Stimulated activated CD4-positive, alpha-beta T cell treated with anti-CD3 and anti-CD28 coated beads, TNF-alpha, amount 100 ng/mL, for 1 hour (primary cell): ENCODE results near the gene NR2E1.

ENCODE experiments used
- DNase-seq, 3 donors: peaks; one replicate each; pipeline ENCODE4 v3.0.0-alpha.2; 2020; ENCODE audit warnings: low read depth in 3 of 3, low spot score in 1 of 3

NR2E1 gene

DNA sequence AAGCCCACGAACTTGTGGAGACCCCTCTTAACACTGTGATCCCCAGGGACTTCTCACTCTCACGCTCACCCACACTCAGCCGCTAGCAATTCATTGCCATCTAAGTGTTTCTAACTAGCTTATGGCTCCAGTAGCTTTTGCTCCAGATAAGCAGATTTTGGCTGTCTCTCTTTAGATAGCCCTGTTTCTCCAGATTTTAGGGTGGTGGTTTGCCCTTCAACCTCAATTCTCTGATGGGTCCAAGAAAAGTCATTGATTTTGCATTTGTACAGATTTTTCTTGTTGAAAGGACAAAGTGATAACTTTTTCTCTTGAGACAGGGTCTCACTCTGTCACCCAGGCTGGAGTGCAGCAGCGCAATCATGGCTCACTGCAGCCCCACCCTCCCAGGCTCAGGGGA, 41.2 kb downstream of the NR2E1 start:
- DNase-seq: no peak

DNA sequence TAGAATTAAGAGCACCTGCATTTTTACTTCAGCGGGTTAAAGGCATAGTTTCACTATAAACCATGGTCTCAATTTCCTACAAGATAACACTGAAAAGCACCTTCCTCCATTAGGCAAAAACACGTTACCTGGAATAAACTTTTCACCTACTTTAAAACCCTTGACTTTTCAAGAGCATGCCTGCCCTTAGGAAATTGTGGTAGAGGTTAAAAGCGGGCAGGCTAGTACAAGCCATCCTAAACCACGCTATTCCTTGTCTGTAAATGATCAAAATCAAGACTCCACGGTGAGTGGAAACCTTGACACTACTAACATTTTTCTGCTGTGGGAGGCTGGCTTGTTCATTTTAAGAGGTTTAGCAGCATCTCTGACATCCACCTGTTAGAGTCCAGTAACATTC, 43.9 kb downstream of the NR2E1 start:
- DNase-seq: no peak

DNA sequence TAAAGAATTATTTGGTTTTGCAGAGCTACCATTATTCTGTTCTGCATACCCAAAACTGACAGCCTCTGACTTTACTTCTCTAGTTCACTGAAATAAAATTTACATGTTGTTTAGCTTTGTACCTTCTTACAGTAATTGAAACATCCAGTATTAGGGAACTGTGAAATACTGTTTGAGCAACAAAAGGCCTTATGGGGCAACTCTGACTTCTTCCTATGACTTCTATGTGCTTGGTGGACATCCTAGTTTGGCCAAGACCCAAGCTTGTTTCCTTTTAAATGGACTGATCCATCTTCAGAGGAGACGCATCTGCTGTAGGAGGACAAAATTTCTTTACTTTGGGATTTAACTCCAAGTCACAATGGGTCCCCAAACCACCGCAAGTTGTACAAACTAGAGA, 44.7 kb downstream of the NR2E1 start:
- no peak for DNase-seq

DNA sequence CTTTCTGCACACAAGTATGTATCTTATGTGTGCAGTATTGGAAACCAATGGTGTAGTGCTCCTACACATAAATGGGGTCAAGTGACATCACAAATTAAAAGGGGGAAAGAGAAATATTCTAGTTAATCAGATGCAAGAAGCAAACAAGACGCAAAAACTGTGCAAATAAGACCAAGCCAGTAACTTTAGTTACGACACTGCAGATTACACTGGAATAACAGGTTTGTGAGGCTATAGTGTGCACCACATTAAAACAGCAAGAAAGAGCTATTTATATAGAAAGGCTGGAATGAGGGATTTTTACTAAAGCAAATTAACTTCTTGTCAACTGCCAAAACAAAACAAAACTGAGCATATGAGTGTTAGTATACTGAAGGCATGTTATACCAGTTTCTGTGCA, 45.8 kb downstream of the NR2E1 start:
- DNase-seq: no peak

DNA sequence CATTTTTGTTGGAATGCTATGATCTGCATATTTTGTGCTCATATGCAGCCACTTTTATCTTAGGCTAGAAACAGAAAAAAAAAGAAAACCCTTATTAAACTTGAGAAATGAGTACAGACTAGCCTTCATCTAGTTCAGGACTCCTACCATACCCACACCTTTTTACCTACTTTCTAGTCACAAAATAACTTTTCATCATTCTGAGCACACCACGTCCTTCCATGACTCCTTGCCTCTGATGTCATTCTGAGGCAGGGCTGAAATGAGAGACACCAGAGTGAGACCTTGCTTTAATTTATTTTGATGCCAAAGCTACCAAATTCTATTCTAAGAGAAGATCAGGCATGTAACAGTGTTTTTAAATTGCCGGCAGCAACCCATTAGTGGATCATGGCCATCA, 56.2 kb downstream of the NR2E1 start:
- DNase-seq: no peak

DNA sequence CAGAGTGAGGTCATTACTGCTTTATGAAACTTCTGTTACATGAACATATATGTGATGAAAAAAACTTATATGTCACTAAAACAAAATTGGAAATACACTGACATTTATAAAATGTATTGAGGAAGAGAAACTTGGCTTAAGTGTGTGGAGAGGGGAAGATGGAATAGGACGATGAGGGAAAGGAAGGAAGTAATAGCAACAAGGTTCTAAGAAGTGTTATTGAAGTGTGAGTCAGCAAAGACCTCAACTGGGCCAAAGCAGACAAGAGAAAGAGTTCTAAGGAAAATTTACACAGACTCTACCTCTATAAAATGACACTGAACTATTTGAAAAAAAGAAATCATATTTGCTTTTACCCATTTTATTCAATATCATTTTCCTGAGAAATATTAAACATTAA, 56.7 kb downstream of the NR2E1 start:
- DNase-seq: no peak

DNA sequence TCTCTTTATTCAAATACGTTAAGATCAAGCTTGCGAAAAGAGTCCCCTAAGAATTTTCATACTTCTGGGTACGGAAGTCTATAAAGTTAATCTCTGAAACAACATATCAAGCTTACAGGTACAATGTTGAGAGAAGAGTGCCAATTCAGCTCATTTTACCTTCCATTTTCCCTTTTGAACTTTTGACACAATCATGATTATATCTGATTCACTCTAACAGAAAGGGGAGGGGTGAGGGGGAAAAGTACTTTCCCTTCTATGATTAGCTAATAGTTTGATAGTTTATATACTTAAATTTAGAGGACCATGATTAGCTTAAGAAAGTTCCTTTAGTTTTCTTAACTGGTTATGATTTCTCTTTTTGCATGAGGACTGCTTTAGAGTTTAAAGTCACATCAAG, 61.5 kb downstream of the NR2E1 start:
- DNase-seq: no peak

DNA sequence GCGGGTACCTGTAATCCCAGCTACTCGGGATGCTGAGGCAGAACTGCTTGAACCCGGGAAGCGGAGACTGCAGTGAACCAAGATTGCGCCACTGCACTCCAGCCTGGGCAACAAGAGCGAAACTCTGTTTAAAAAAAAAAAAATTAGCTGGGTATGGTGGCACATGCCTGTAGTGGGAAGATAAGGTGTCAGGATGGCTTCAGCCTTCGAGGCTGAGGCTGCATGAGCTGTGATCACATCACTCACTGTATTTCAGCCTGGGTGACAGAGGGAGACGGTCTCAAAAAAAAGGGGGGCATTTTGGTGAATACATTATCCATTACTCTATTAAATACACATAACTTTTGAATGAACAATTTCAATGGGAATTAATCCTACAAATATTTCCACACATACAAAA, 62.6 kb downstream of the NR2E1 start:
- no peak for DNase-seq

DNA sequence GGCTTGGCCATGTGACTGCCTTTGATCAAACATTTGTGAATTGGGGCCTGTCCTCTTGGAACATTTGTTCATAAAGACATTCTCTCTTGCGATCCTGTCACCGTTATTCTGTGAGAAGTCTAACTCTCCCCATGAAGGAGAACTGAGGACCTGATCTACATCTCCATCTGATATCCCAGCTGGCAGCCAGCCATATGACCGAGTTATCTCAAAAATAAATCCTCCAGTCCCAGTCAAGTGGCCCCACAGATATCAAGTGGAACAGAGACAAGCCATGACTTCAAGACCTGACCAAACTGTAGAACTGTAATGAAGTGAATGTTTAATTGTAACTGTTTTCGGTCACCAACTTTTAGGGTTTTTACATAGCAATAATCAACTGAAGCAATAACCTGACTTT, 69.3 kb downstream of the NR2E1 start:
- DNase-seq: no peak

DNA sequence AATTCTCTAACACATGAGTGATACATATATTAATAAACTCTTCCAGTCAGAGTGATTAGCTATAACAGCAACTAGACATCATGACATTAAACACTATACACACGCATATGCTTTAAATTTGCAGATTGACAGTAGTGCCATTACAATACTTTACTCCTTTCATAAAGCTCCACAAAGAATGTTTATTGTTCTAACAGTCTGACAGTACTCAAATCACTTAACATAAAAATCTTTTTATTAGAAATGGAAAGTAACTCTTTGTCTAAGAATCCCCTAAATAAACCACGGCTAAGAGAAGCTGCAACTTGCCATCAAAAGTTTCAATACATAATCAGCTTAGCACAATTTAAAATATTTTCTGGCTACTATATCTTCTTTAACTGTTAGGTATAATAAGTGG, 71.0 kb downstream of the NR2E1 start:
- no peak for DNase-seq

DNA sequence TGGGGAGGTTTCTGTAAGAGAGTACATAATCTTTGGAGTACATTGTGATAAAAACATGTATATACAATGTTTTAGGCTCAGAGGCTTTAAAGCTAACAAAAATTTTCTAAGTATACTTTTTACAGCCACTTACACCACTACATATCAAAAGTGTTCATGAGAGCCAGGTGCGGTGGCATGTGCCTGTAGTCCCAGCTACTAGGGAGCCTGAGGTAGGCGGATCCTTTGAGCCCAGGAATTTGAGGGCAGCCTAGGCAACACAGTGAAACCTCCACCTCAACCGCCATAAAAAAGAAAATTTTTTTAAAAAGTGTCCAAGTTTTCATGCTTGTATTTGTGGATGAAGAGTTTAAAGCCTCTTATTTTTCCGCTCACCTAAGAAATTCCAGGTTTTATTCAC, 72.5 kb downstream of the NR2E1 start:
- DNase-seq: no peak
